H1 (cell line): Measurements from ENCODE around the gene TXLNB. TPM values are rescaled to one million over a fixed set of nuclear protein-coding genes. Genes with fewer than 3 reads are reported as not detected.

Source experiments
- CHD2 ChIP-seq: IDR thresholded peaks from 2 replicates; pipeline ENCODE4 v1.6.1; 2012; ENCODE audit warnings: low read length, improper control_type of control experiment
- polyA plus RNA-seq, 7 experiments: library from polyadenylated mRNA; depleted of rRNA in 3 of 7; stranded (reverse) in 5 of 7; unstranded in 2 of 7; fragments of >200 nt in 5 of 7; fragments of 200-250 nt in 2 of 7; gene quantifications; 1 replicate in 5 of 7; 2 replicates in 1 of 7; 4 replicates in 1 of 7; pipeline versions ENCODE4 v1.2.1 to v1.2.3, GENCODE V29; 2011 to 2013; ENCODE audit warnings: missing spikeins in 2 of 7, mixed read lengths in 2 of 7
- total RNA-seq: library from RNA; stranded (reverse); fragmentation: NEBNext Ultra II Directional; extraction: Animal tissue kit (Norgen Biotek cat#: 25700); gene quantifications from 2 replicates; pipeline ENCODE4 v1.2.1, GENCODE V29; 2021
- TF ChIP-seq, protein P1 (sequence below): IDR thresholded peaks from 2 replicates; pipeline ENCODE4 v1.6.1; 2011; ENCODE audit warnings: low read length, improper control_type of control experiment

Gene TXLNB
- total and polyA plus RNA-seq, 2 of the 8 experiments (the other 6 are each of a cell fraction or from before 2014, with no cell fraction given), result 0.05 to 0.17 TPM

DNA sequence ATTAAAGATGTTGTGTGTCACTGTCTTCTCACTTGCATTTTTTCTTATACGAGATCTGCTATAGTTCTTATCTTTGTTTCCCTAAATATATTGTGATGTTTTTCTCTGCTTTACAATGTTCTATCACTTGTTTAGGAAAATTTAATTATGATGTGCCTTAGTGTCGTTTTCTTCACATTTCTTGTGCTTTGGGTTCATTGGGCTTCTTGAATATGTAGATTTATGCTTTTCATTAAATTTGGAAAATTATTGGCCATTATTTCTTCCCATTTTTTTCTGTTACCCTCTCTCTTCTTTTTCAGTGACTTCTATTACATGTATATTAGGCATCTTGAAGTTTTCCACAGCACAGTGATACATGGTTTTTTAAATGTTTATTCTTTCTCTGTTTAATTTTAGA is 49.3 kb upstream of the TXLNB start (continued):
- TF ChIP-seq, protein P1, sequence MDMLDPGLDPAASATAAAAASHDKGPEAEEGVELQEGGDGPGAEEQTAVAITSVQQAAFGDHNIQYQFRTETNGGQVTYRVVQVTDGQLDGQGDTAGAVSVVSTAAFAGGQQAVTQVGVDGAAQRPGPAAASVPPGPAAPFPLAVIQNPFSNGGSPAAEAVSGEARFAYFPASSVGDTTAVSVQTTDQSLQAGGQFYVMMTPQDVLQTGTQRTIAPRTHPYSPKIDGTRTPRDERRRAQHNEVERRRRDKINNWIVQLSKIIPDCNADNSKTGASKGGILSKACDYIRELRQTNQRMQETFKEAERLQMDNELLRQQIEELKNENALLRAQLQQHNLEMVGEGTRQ, result no peak
- TF ChIP-seq CHD2, result no peak
- TF ChIP-seq, all 59 proteins: peak for 0
